ENCODE measurements around the gene SLC16A12.

GRCh38 chr10:89390476-89391225 is 144.7 kb downstream of the SLC16A12 start:
- TF ChIP-seq CTCF (IDR thresholded peaks at IDR 0.05): no peak
- no peak for TF ChIP-seq POLR2A (IDR thresholded peaks at IDR 0.05)
